OCI-LY3 (cell line): Measurements from ENCODE around the gene CRYGN.

Experiments used
- H2AFZ ChIP-seq: fragments of 200-600, 300-600 bp; shearing (Covaris generic); 2 replicates; pipeline ENCODE4 v1.6.0; 2014; ENCODE audit warnings: antibody characterized with exemption, low read depth, low read length
- H3K27ac ChIP-seq: fragments of 200-600, 300-600 bp; sonication (generic); 2 replicates; pipeline ENCODE4 v1.5.1; 2014; ENCODE audit warnings: mild to moderate bottlenecking, low read length, moderate library complexity, mixed read lengths
- H3K27me3 ChIP-seq: fragments of 200-600, 300-600 bp; sonication (generic); 2 replicates; pipeline ENCODE4 v1.6.1; 2014; ENCODE audit warnings: low read depth, low read length, mixed read lengths
- H3K36me3 ChIP-seq: fragments of 200-600, 300-600 bp; sonication (generic); replicated peaks from 2 replicates; pipeline ENCODE3; 2014; ENCODE audit warnings: low read depth, low read length, mixed read lengths
- H3K4me1 ChIP-seq: fragments of 300-600, 200-600 bp; sonication (generic); 2 replicates; pipeline ENCODE4 v1.6.1; 2014; ENCODE audit warnings: low read length, mixed read lengths
- H3K4me2 ChIP-seq: fragments of 200-600, 300-600 bp; sonication (generic); 2 replicates; pipeline ENCODE4 v1.6.1; 2014; ENCODE audit warnings: low read length, mixed read lengths
- H3K4me3 ChIP-seq: fragments of 300-600, 200-600 bp; sonication (generic); 2 replicates; pipeline ENCODE4 v1.5.1; 2014; ENCODE audit warnings: antibody characterized with exemption, mild to moderate bottlenecking, low read length, moderate library complexity
- H3K79me2 ChIP-seq: fragments of 300-600, 200-600 bp; shearing (Covaris generic); 2 replicates; pipeline ENCODE4 v1.6.1; 2014; ENCODE audit warnings: mild to moderate bottlenecking, low read length, mixed read lengths
- H3K9ac ChIP-seq: fragments of 300-600, 200-600 bp; shearing (Covaris generic); 2 replicates; pipeline ENCODE4 v1.6.0; 2014; ENCODE audit warnings: mild to moderate bottlenecking, low read length, moderate library complexity
- H3K9me3 ChIP-seq: fragments of 200-600, 300-600 bp; shearing (Covaris generic); 2 replicates; pipeline ENCODE4 v1.6.1; 2014; ENCODE audit warnings: low read length, mixed read lengths; ENCODE audit not compliant: insufficient read depth
- H4K20me1 ChIP-seq: fragments of 200-600, 300-600 bp; sonication (generic); 2 replicates; pipeline ENCODE4 v1.6.1; 2016; ENCODE audit warnings: low read length, mixed read lengths; ENCODE audit not compliant: insufficient read depth
- CTCF ChIP-seq: fragments of 200-600, 300-600 bp; sonication (generic); IDR thresholded peaks from 2 replicates; pipeline ENCODE4 v1.5.1; 2014; ENCODE audit warnings: antibody characterized with exemption, low read length, low read depth
- EZH2phosphoT487 ChIP-seq: fragments of 200-600 bp; shearing (Covaris generic); IDR thresholded peaks from 2 replicates; pipeline ENCODE4 v1.6.1; 2018; ENCODE audit warnings: antibody characterized with exemption, mixed run types, low read depth

Gene CRYGN

GRCh38 chr7:151416112-151416940 is 23.6 kb downstream of the CRYGN start:
- Histone ChIP-seq H3K27me3 (peaks cover 45% of the 10 kb centered on the region), H3K4me2 (no peak overlapping the region), H3K27ac (no peak overlapping the region)

GRCh38 chr7:151415375-151416105 is 24.4 kb downstream of the CRYGN start:
- H3K27me3 ChIP-seq = peaks cover 41% of the 10 kb centered on the region
- TF ChIP-seq EZH2phosphoT487 (no peak), CTCF (no peak)
- no peak overlapping the region for H3K4me3 ChIP-seq
- no peaks in the 10 kb centered on the region for H3K4me1 ChIP-seq
- H3K79me2 ChIP-seq = no peaks in the 10 kb centered on the region
- no peaks in the 10 kb centered on the region for H4K20me1 ChIP-seq
- no peak overlapping the region for H2AFZ ChIP-seq
- H3K9ac ChIP-seq = no peak overlapping the region
- H3K4me2 ChIP-seq = no peak overlapping the region
- H3K36me3 ChIP-seq = no peaks in the 10 kb centered on the region
- no peak overlapping the region for H3K27ac ChIP-seq
- H3K9me3 ChIP-seq = 0 out of 2 replicates have a peak, but pooled peaks cover 3% of the 10 kb centered on the region

More at GRCh38 chr7:151416112-151416940, 23.6 kb downstream of the CRYGN start:
- no peaks in the 10 kb centered on the region for H3K4me1 ChIP-seq
- no peak overlapping the region for H2AFZ ChIP-seq
- no peaks in the 10 kb centered on the region for H3K36me3 ChIP-seq
- H3K79me2 ChIP-seq = no peaks in the 10 kb centered on the region
- H3K4me3 ChIP-seq = no peak overlapping the region
- H3K9me3 ChIP-seq = 0 out of 2 replicates have a peak, but pooled peaks cover 3% of the 10 kb centered on the region
- no peaks in the 10 kb centered on the region for H4K20me1 ChIP-seq
- no peak for TF ChIP-seq CTCF
- no peak for TF ChIP-seq EZH2phosphoT487
- H3K9ac ChIP-seq = no peak overlapping the region

GRCh38 chr7:151413241-151413640 is 26.7 kb downstream of the CRYGN start:
- H3K9me3 ChIP-seq = no peaks in the 10 kb centered on the region
- no peak overlapping the region for H3K9ac ChIP-seq
- no peaks in the 10 kb centered on the region for H4K20me1 ChIP-seq
- no peak overlapping the region for H3K27ac ChIP-seq
- H3K27me3 ChIP-seq = peaks cover 30% of the 10 kb centered on the region
- H3K79me2 ChIP-seq = no peaks in the 10 kb centered on the region
- no peak overlapping the region for H2AFZ ChIP-seq
- no peak for TF ChIP-seq CTCF
- TF ChIP-seq EZH2phosphoT487 = no peak
- H3K36me3 ChIP-seq = no peaks in the 10 kb centered on the region
- no peaks in the 10 kb centered on the region for H3K4me1 ChIP-seq
- no peak overlapping the region for H3K4me2 ChIP-seq
- no peak overlapping the region for H3K4me3 ChIP-seq

GRCh38 chr7:151412318-151412717 is 27.6 kb downstream of the CRYGN start:
- H3K4me3 ChIP-seq = no peak overlapping the region
- H2AFZ ChIP-seq = no peak overlapping the region
- H3K4me2 ChIP-seq = no peak overlapping the region
- H3K79me2 ChIP-seq = no peaks in the 10 kb centered on the region
- peaks cover 30% of the 10 kb centered on the region for H3K27me3 ChIP-seq
- no peaks in the 10 kb centered on the region for H3K36me3 ChIP-seq
- no peak overlapping the region for H3K9ac ChIP-seq
- H3K9me3 ChIP-seq = no peaks in the 10 kb centered on the region
- H3K27ac ChIP-seq = no peak overlapping the region
- TF ChIP-seq CTCF (no peak), EZH2phosphoT487 (no peak)
- H4K20me1 ChIP-seq = no peaks in the 10 kb centered on the region
- no peaks in the 10 kb centered on the region for H3K4me1 ChIP-seq
